DMS79 (cell line): ENCODE measurements around the gene MSI2.

Experiments used
- DNase-seq: peaks from one replicate; lab custom pipeline; 2025; lab: John Stamatoyannopoulos, UW

Gene MSI2

GRCh38 chr17:57579245-57579644 lies 322.9 kb downstream of the MSI2 start:
- no peak for DNase-seq

- DNase-seq, result no peak
These were observed 323.9 kb downstream of the MSI2 start for GRCh38 chr17:57580055-57580739.

- no peak for DNase-seq
These were observed 326.8 kb downstream of the MSI2 start for GRCh38 chr17:57582881-57583756.

- DNase-seq, result no peak
These were observed 327.8 kb downstream of the MSI2 start for GRCh38 chr17:57584050-57584551.

- DNase-seq, result no peak
These were observed 329.2 kb downstream of the MSI2 start for GRCh38 chr17:57585341-57586195.

- no peak for DNase-seq
These were observed 329.9 kb downstream of the MSI2 start for GRCh38 chr17:57586196-57586740.

- DNase-seq, result no peak
These were observed 330.4 kb downstream of the MSI2 start for GRCh38 chr17:57586742-57587141.

- no peak for DNase-seq
These were observed 331.1 kb downstream of the MSI2 start for GRCh38 chr17:57587193-57587969.

GRCh38 chr17:57588086-57588485 lies 331.8 kb downstream of the MSI2 start:
- DNase-seq, result no peak

- DNase-seq, result no peak
These were observed 333.1 kb downstream of the MSI2 start for GRCh38 chr17:57589151-57590034.

- no peak for DNase-seq
These were observed 337.6 kb downstream of the MSI2 start for GRCh38 chr17:57593739-57594462.

GRCh38 chr17:57594767-57595166 lies 338.4 kb downstream of the MSI2 start:
- DNase-seq, result no peak

- no peak for DNase-seq
These were observed 339.1 kb downstream of the MSI2 start for GRCh38 chr17:57595426-57595825.

GRCh38 chr17:57595947-57596695 lies 339.8 kb downstream of the MSI2 start:
- DNase-seq, result no peak

GRCh38 chr17:57597101-57597500 lies 340.8 kb downstream of the MSI2 start:
- no peak for DNase-seq

GRCh38 chr17:57597531-57598453 lies 341.5 kb downstream of the MSI2 start:
- no peak for DNase-seq

- DNase-seq, result no peak
These were observed 343.1 kb downstream of the MSI2 start for GRCh38 chr17:57599271-57600045.
